ENCODE data around the gene UCK1. TPM values are rescaled to one million over a fixed set of nuclear protein-coding genes. Genes with fewer than 3 reads are reported as not detected.

Gene UCK1
- total and polyA plus RNA-seq, 10 of the 15 experiments (the other 5 are each of a cell fraction or from before 2014, with no cell fraction given), result 0.31 to 27.0 (median 18.7) TPM

DNA sequence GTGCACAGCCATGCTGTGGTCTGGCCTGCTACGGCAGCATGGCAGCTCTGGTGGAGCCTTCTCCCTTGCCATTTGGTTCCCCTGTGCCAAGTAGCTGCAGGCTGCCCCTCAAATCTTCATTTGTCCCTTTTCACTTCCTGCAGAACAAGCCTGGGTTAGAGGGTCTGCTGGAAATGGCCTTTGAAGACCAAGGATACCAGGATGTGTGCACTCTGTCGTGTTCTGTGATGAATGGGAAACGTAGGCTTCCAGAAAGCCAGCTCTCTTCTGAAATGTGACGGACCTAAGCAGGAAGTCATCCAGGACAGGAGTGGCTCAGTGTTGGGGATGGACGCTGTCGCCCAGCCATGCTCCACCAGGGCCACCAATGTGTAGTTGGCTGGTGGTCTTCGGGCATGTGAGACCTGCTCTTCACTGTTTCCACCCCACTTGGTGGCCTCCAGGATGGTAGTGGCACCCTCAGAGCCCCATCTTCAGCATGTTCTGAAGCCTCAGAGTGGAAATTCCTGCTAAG is 31.8 kb downstream of the UCK1 start:
- SMC1A ChIA-PET (ENCODE audit: uncharacterized antibody, unreplicated experiment), result no interaction called here
- TF ChIP-seq SP1 (IDR thresholded peaks at IDR 0.05; ENCODE audit: low read depth, low read length) (no peak), POLR2A (IDR thresholded peaks at IDR 0.05; ENCODE audit: low read depth, low read length) (peak; percentile 66), SMAD5 (IDR thresholded peaks at IDR 0.05; ENCODE audit: low read depth) (0 out of 2 replicates have a peak, but pooled peaks have one; percentile 33), POLR2AphosphoS2 (IDR thresholded peaks at IDR 0.05; ENCODE audit: low read depth, low read length) (0 out of 2 replicates have a peak, but pooled peaks have one; percentile 36), PAX5 (IDR thresholded peaks at IDR 0.05; ENCODE audit: borderline replicate concordance, low read depth, low read length) (no peak)
- TF ChIP-seq, protein P1, sequence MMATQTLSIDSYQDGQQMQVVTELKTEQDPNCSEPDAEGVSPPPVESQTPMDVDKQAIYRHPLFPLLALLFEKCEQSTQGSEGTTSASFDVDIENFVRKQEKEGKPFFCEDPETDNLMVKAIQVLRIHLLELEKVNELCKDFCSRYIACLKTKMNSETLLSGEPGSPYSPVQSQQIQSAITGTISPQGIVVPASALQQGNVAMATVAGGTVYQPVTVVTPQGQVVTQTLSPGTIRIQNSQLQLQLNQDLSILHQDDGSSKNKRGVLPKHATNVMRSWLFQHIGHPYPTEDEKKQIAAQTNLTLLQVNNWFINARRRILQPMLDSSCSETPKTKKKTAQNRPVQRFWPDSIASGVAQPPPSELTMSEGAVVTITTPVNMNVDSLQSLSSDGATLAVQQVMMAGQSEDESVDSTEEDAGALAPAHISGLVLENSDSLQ (IDR thresholded peaks at IDR 0.05), result no peak
- DNase-seq (ENCODE audit: low read depth, low spot score) (no peak), ATAC-seq (no peak), FAIRE-seq (no peak)
- in situ Hi-C loops (cut with MboI) (no loop called here), intact Hi-C loops (cut with micrococcal nuclease; ENCODE audit: unreplicated experiment) (no loop called here)
- peaks cover 12 to 30% of the 10 kb centered on the region in 2 experiments; a peak in 3 of 4 replicates for H3K36me3 ChIP-seq (ENCODE audit: control insufficient read depth in 2 of 2, insufficient read depth in 2 of 2, low read length in 1 of 2)
- no peak overlapping the region for H3K9ac ChIP-seq (ENCODE audit: control insufficient read depth, insufficient read depth, low read length)
- no peaks in the 10 kb centered on the region for H3K9me3 ChIP-seq (replicated peaks; ENCODE audit: control insufficient read depth, insufficient read depth, low read length)
- H3K4me2 ChIP-seq (ENCODE audit: control insufficient read depth, insufficient read depth), result no peak overlapping the region
- H2AFZ ChIP-seq (ENCODE audit: control insufficient read depth, low read depth, low read length), result no peak overlapping the region
- POLR2A ChIA-PET, result no interaction called here
- no peaks in the 10 kb centered on the region for H4K20me1 ChIP-seq (ENCODE audit: control insufficient read depth, insufficient read depth)
- BruUV-seq (replicated peaks), result no TSS peak
- CTCF ChIA-PET, result interaction anchor here (0.7 to 2.0 kb wide), 2 partner anchors 9 to 246 kb away, joined by 3 to 4 read pairs; no protein-coding TSS in a partner anchor
- 99% methylated on average over 7 of the region's 7 CpGs for WGBS (ENCODE audit: insufficient coverage, insufficient replicate concordance, low lambda C conversion rate, missing lambda C conversion rate)
- H3K27me3 ChIP-seq (replicated peaks in 1 of 2; ENCODE audit: control insufficient read depth in 2 of 2, insufficient read depth in 2 of 2, low read length in 1 of 2), result no peaks in the 10 kb centered on the region
- no peak overlapping the region for H3K4me3 ChIP-seq
- RAD21 ChIA-PET (ENCODE audit: unreplicated experiment), result no interaction called here
- H3K79me2 ChIP-seq (ENCODE audit: control insufficient read depth, insufficient read depth, low read length), result peaks cover 5% of the 10 kb centered on the region
- peaks cover 8% of the 10 kb centered on the region for H3K4me1 ChIP-seq (ENCODE audit: control insufficient read depth, insufficient read depth, low read length)
- H3K27ac ChIP-seq (ENCODE audit: control insufficient read depth, insufficient read depth), result no peak overlapping the region

DNA sequence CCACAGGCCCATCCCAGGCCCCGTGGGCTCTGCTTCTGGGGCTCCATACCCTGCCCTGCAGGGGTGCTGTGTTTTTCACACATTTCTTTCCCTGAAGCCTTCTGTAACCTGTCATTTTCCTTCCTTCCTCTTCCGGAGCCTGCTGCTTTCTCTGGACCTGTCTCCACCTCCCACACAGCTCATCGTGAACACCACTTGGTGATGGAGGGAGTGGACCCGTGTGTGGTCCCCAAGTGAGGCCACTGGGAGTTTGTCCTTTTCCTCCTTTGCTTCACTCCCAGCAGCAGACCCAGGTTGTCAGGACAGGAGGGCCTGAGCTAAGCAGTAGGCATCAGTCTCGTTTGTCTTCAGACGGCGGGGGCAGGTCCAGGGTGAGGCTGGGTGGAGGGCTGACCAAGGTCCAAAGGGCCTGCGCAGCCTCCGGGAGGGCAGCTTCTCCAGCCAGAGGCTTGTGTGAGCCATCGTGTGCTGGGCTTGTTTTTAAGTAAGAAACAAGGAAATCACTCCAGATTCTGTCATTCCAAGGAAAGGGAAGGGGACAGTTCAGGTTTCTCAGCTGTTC is 34.1 kb downstream of the UCK1 start:
- H3K4me3 ChIP-seq, result no peak overlapping the region
- peaks cover 33 to 45% of the 10 kb centered on the region in 2 experiments; a peak in 3 of 4 replicates for H3K36me3 ChIP-seq (ENCODE audit: control insufficient read depth in 2 of 2, insufficient read depth in 2 of 2, low read length in 1 of 2)
- SMC1A ChIA-PET (ENCODE audit: uncharacterized antibody, unreplicated experiment), result no interaction called here
- POLR2A ChIA-PET, result no interaction called here
- no peak overlapping the region for H2AFZ ChIP-seq (ENCODE audit: control insufficient read depth, low read depth, low read length)
- intact Hi-C loops (cut with micrococcal nuclease; ENCODE audit: unreplicated experiment), result no loop called here
- H3K27ac ChIP-seq (ENCODE audit: control insufficient read depth, insufficient read depth), result no peak overlapping the region
- in situ Hi-C loops (cut with MboI), result no loop called here
- no peak overlapping the region for H3K9ac ChIP-seq (ENCODE audit: control insufficient read depth, insufficient read depth, low read length)
- no peaks in the 10 kb centered on the region for H3K79me2 ChIP-seq (ENCODE audit: control insufficient read depth, insufficient read depth, low read length)
- H4K20me1 ChIP-seq (ENCODE audit: control insufficient read depth, insufficient read depth), result no peaks in the 10 kb centered on the region
- CTCF ChIA-PET, result interaction anchor here (1.3 kb wide), 1 partner anchor 9 kb away, joined by 3 read pairs; no protein-coding TSS in a partner anchor
- no peaks in the 10 kb centered on the region for H3K27me3 ChIP-seq (replicated peaks in 1 of 2; ENCODE audit: control insufficient read depth in 2 of 2, insufficient read depth in 2 of 2, low read length in 1 of 2)
- DNase-seq (ENCODE audit: low read depth, low spot score), result no peak
- H3K9me3 ChIP-seq (replicated peaks; ENCODE audit: control insufficient read depth, insufficient read depth, low read length), result no peaks in the 10 kb centered on the region
- no peaks in the 10 kb centered on the region for H3K4me1 ChIP-seq (ENCODE audit: control insufficient read depth, insufficient read depth, low read length)
- H3K4me2 ChIP-seq (ENCODE audit: control insufficient read depth, insufficient read depth), result no peak overlapping the region
- no TSS peak for BruUV-seq (replicated peaks)
- no peak for ATAC-seq
- no peak for FAIRE-seq
- RAD21 ChIA-PET (ENCODE audit: unreplicated experiment), result no interaction called here
- WGBS (ENCODE audit: insufficient coverage, insufficient replicate concordance, low lambda C conversion rate, missing lambda C conversion rate), result 87% methylated on average over 9 of the region's 10 CpGs
- TF ChIP-seq ATF7 (IDR thresholded peaks at IDR 0.05; ENCODE audit: low read depth), result no peak
- TF ChIP-seq, protein P2, sequence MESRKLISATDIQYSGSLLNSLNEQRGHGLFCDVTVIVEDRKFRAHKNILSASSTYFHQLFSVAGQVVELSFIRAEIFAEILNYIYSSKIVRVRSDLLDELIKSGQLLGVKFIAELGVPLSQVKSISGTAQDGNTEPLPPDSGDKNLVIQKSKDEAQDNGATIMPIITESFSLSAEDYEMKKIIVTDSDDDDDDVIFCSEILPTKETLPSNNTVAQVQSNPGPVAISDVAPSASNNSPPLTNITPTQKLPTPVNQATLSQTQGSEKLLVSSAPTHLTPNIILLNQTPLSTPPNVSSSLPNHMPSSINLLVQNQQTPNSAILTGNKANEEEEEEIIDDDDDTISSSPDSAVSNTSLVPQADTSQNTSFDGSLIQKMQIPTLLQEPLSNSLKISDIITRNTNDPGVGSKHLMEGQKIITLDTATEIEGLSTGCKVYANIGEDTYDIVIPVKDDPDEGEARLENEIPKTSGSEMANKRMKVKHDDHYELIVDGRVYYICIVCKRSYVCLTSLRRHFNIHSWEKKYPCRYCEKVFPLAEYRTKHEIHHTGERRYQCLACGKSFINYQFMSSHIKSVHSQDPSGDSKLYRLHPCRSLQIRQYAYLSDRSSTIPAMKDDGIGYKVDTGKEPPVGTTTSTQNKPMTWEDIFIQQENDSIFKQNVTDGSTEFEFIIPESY (IDR thresholded peaks at IDR 0.05), result no peak
- TF ChIP-seq, protein P3, sequence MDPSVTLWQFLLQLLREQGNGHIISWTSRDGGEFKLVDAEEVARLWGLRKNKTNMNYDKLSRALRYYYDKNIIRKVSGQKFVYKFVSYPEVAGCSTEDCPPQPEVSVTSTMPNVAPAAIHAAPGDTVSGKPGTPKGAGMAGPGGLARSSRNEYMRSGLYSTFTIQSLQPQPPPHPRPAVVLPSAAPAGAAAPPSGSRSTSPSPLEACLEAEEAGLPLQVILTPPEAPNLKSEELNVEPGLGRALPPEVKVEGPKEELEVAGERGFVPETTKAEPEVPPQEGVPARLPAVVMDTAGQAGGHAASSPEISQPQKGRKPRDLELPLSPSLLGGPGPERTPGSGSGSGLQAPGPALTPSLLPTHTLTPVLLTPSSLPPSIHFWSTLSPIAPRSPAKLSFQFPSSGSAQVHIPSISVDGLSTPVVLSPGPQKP (IDR thresholded peaks at IDR 0.05; ENCODE audit: low read depth, low read length), result no peak
- TF ChIP-seq POLR2AphosphoS5 (IDR thresholded peaks at IDR 0.05; ENCODE audit: low read length), result 0 out of 2 replicates have a peak, but pooled peaks have one; percentile 11
